GM12801 (cell line): ENCODE results near the gene LRRN4CL.

Experiments
- TF ChIP-seq, protein P1 (sequence below): IDR thresholded peaks from one replicate; pipeline ENCODE4 v1.5.1; 2011; ENCODE audit warnings: control low read depth; ENCODE audit not compliant: insufficient read length; ENCODE audit errors: extremely low read depth

The LRRN4CL gene

DNA sequence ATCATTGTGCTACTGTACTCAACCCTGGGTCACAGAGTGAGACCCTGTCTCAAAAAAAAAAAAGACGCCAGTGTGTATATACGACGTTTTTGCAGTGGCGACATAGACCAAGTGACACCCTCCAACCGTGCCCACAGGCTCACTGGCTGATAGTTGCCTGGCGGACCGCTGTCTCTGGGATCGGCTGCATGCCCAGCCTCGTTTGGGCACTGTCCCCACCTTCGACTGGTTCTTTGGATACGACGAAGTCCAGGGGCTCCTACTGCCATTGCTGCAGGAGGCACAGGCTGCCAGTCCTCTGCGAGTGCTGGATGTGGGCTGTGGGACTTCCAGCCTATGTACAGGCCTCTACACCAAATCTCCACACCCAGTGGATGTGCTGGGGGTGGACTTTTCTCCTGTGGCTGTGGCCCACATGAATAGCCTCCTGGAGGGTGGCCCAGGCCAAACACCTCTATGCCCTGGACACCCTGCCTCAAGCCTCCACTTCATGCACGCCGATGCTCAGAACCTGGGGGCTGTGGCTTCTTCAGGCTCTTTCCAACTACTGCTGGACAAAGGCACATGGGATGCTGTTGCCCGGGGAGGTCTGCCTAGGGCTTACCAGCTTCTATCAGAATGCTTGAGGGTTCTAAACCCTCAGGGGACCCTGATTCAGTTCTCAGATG, 22.9 kb downstream of the LRRN4CL start:
- TF ChIP-seq, protein P1, sequence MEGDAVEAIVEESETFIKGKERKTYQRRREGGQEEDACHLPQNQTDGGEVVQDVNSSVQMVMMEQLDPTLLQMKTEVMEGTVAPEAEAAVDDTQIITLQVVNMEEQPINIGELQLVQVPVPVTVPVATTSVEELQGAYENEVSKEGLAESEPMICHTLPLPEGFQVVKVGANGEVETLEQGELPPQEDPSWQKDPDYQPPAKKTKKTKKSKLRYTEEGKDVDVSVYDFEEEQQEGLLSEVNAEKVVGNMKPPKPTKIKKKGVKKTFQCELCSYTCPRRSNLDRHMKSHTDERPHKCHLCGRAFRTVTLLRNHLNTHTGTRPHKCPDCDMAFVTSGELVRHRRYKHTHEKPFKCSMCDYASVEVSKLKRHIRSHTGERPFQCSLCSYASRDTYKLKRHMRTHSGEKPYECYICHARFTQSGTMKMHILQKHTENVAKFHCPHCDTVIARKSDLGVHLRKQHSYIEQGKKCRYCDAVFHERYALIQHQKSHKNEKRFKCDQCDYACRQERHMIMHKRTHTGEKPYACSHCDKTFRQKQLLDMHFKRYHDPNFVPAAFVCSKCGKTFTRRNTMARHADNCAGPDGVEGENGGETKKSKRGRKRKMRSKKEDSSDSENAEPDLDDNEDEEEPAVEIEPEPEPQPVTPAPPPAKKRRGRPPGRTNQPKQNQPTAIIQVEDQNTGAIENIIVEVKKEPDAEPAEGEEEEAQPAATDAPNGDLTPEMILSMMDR, result no peak

DNA sequence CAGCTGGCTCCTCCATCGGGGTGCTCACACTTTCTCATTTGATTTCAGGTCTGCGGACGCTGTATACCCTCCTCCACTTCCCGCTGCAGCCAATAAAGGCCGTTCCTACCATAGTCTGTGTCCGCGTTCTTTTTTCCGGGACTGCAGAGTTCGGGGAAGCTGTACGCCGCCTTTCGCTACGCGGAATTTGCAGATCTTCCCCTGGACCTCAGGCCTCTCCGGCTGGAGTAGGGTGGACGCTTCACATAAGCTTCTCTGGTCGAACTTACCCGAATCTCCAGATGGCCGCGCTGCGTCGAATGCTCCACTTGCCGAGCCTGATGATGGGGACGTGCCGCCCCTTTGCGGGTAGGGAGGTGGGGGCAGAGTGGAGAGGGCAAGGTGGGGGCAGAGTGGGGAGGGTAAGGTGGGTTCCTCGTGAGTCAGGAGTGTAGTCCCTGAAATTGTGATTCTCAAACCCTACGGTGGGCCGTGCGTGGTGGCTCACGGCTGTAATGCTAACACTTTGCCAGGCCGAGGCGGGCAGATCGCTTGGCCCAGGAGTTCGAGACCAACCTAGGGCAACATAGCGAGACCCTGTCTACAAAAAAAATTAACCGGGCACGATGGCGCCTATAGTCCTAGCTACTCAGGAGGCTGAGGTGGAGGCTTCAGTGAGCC, 23.6 kb downstream of the LRRN4CL start:
- TF ChIP-seq, protein P1, result no peak

DNA sequence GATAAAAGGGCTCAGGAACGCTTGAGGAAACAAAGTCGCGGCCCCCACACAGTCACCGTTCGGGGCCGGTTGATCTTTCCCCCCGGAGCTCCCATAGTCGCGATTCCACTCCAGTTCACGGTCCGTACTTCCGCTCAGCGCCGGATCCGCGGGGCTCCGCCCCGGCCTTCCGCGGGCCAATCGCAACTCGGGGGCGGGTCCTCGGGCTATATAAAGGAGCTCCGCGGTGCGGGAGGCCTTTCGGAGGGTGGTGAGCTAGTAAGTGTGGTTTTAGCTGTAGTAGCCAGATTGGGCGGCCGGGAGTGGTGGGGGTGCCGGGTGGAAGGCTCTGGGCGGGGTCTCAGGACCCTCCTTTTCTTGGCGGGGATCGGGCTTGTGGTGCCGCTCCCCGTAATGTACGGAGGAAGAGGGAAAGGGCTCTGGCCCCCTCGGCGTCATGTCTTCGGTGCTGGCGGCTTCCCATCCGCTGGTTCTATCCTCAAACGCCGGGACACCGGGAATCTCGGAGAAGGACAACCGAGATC, 24.2 kb downstream of the LRRN4CL start, which contains the start of the genes C11orf98 and CSKMT:
Gene C11orf98, minus strand, starts transcription at position 136 of the 524 bp plus-strand sequence. Its CDS starts 41 bp downstream, at position 95.
Gene CSKMT, plus strand, starts transcription at position 238 of the 524 bp plus-strand sequence. CDS start 568 bp downstream, outside the sequence.
- TF ChIP-seq, protein P1, result no peak

DNA sequence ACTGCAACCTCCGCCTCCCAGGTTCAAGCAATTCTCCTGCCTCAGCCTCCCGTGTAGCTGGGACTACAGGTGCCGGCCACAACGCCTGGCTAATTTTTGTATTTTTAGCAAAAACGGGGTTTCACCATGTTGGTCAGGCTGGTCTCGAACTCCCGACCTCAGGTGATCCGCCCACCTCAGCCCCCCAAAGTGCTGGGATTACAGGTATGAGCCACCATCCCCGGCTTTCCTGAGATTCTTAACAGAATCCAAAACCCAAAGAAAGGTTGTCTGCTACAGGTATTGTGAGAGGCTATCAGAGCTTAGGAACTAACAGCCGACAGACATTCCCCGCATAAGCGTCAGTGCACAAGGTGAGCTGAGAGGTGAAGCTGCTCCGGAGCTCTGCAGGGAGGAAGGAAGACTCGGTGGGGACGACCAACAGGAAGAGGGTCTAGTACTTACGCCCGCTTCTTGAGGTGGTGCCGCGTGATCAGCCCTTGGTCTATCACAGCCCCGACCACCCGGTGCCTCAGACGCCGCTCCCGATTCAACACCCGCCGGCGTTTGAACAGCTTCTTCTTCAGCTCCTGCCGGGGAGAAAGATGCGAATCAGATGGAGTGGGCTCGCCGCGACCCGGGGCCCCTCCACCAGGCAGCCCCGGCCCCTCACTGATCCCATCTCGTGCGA, 24.8 kb downstream of the LRRN4CL start:
- TF ChIP-seq, protein P1, result no peak

DNA sequence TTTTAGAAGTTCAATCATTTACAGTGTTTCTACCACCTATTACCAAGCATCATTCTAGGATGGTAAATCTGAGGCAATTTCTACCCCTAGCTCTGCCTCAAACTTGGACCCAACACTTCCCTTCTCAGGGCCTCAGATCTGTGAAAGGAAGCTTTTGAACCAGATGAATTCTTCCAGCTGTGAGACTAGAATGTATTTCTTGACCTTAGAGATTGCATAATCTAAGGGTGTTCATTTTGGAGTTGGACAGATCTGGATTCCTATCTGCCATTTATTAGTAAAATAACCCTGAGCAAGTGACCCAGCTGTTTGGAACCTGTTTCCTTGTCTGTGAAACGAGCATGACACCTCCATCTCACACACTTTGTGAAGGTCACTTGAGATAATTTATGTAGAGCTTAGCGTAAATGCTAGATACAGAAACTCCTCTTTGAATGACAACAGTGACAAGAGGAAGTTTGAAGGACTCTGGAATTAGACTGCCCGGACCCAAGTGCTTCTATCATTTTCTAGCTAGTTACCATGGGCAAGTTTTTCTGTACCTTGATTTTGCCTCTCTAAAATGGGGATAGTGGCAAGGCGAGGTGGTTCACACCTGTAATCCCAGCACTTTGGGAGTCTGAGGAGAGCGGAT, 32.4 kb downstream of the LRRN4CL start:
- TF ChIP-seq, protein P1, result no peak

DNA sequence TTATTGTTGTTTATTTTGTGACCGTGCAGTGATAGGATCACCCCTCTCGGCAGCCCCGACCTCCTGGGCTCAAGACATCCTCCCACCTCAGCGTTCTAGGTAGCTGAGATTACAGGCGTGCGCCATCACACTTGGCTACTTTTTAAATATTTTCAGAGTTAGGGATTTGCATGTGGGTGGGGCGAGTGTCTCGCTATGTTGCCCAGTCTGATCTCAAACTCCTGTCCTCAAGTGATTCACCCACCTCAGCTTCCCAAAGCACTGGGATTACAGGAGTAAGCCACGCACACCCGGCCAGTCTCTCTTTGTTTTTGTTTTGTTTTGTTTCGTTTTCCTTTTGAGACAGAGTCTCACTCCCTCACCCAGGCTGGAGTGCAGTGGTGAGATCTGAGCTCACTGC, 35.0 kb downstream of the LRRN4CL start:
- TF ChIP-seq, protein P1, result no peak
